K562 (cell line): ENCODE measurements around the gene UBA1.

Experiments used
- BRD4 ChIP-seq: fragments of 200-600 bp; sonication (generic); IDR thresholded peaks from 2 replicates; pipeline ENCODE4 v1.6.1; 2017; ENCODE audit warnings: inconsistent platforms
- HDAC6 ChIP-seq: IDR thresholded peaks from 2 replicates; pipeline ENCODE4 v1.6.1; 2012; ENCODE audit warnings: low read depth, mild to moderate bottlenecking, control low read depth, inconsistent platforms, low read length, moderate library complexity
- NFIC ChIP-seq: fragments of 450-650 bp; IDR thresholded peaks from 2 replicates; pipeline ENCODE4 v1.6.1; 2017; ENCODE audit warnings: mild to moderate bottlenecking, inconsistent platforms
- POLR3A ChIP-seq: IDR thresholded peaks from 2 replicates; pipeline ENCODE4 v1.6.1; 2011; ENCODE audit warnings: borderline replicate concordance, mild to moderate bottlenecking, moderate library complexity; ENCODE audit not compliant: insufficient read length, insufficient read depth; ENCODE audit errors: extremely low read depth
- RNF2 ChIP-seq: sonication (generic); IDR thresholded peaks from 2 replicates; pipeline ENCODE4 v1.6.1; 2016
- ZC3H11A ChIP-seq: IDR thresholded peaks from 2 replicates; pipeline ENCODE4 v1.6.1; 2012; ENCODE audit warnings: low read depth, low read length, improper control_type of control experiment
- ZNF253 ChIP-seq: fragments of 250-450 bp; sonication (Bioruptor Pico); conservative IDR thresholded peaks from 2 replicates; pipeline ENCODE4 v1.6.1; 2021; ENCODE audit warnings: mild to moderate bottlenecking
- TF ChIP-seq, protein P1 (sequence below): sonication (generic); formaldehyde crosslinking; IDR thresholded peaks from 2 replicates; pipeline ENCODE4 v1.9.0; 2022; ENCODE audit warnings: mild to moderate bottlenecking, missing genetic modification reagents

DNA sequence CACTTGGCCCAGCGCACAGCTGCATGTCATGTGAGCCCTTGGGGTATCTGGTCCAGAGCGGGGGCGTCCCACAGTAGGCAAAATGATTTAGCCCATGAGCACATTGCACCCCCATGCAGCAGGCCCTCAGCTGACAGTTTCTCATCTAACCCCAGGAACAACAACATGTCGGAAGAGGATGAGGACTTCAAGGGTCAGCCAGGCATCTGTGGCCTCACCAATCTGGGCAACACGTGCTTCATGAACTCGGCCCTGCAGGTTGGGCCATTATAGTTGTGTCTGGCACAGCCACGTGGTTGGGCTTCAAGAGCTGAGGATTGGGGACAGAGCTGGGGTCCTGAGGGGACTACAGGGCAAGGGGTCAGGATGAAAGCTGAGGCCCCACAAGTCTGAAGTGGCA is 47.0 kb downstream of the UBA1 start:
- TF ChIP-seq BRD4 (no peak), NFIC (no peak), ZNF253 (CRISPR knock-in tag) (no peak), HDAC6 (no peak), POLR3A (no peak), RNF2 (no peak), ZC3H11A (no peak)
- TF ChIP-seq, protein P1, sequence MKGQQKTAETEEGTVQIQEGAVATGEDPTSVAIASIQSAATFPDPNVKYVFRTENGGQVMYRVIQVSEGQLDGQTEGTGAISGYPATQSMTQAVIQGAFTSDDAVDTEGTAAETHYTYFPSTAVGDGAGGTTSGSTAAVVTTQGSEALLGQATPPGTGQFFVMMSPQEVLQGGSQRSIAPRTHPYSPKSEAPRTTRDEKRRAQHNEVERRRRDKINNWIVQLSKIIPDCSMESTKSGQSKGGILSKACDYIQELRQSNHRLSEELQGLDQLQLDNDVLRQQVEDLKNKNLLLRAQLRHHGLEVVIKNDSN (CRISPR knock-in tag): no peak
